GM21737 (cell line): ENCODE measurements around the gene MT2A.
"Not testable (repeated sequence)": the region's sequence is repeated elsewhere in the genome, so short reads cannot be mapped to it uniquely, and the experiment has no call there.

Experiments
- ATAC-seq: cut with Tn5 transposase; IDR thresholded peaks from one replicate; pipeline ENCODE4 v1.9.1; 2021; ENCODE audit warnings: mild to moderate bottlenecking, moderate library complexity; ENCODE audit not compliant: unreplicated experiment

MT2A gene

GRCh38 chr16:56608043-56608875, at the start of gene MT2A:
Gene MT2A (plus strand): TSS chr16:56608584. CDS start chr16:56608656, 72 bp downstream.
- peak; percentile 77 for ATAC-seq

GRCh38 chr16:56559109-56559508, 49.3 kb upstream of the MT2A start:
- no peak for ATAC-seq

GRCh38 chr16:56560447-56560846, 47.9 kb upstream of the MT2A start:
- no peak for ATAC-seq

GRCh38 chr16:56561126-56561525, 47.3 kb upstream of the MT2A start:
- no peak for ATAC-seq

GRCh38 chr16:56564793-56565477, 43.4 kb upstream of the MT2A start, which contains the start of gene MT4:
Gene MT4 (plus strand): TSS chr16:56565073. CDS start chr16:56565129, 56 bp downstream.
- no peak for ATAC-seq

- ATAC-seq = no peak
Measured at GRCh38 chr16:56569971-56570370, 38.4 kb upstream of the MT2A start.

GRCh38 chr16:56571525-56571924, 36.9 kb upstream of the MT2A start:
- ATAC-seq = no peak

- no peak for ATAC-seq
Measured at GRCh38 chr16:56574625-56575024, 33.8 kb upstream of the MT2A start.

GRCh38 chr16:56576585-56577299, 31.6 kb upstream of the MT2A start:
- peak; percentile 91 for ATAC-seq

GRCh38 chr16:56577300-56577625, 31.1 kb upstream of the MT2A start:
- ATAC-seq = no peak

- ATAC-seq = no peak
Measured at GRCh38 chr16:56580391-56581048, 27.9 kb upstream of the MT2A start.

- ATAC-seq = not testable (repeated sequence)
Measured at GRCh38 chr16:56582911-56583310, 25.5 kb upstream of the MT2A start.

- no peak for ATAC-seq
Measured at GRCh38 chr16:56583351-56584168, 24.8 kb upstream of the MT2A start.

GRCh38 chr16:56584276-56584675, 24.1 kb upstream of the MT2A start:
- ATAC-seq = no peak

GRCh38 chr16:56588781-56589140, 19.6 kb upstream of the MT2A start:
- no peak for ATAC-seq

GRCh38 chr16:56589141-56590039, 19.0 kb upstream of the MT2A start, which contains the start of gene MT3:
Gene MT3 (plus strand): TSS chr16:56589528. CDS start chr16:56589591, 63 bp downstream.
- ATAC-seq = no peak

- ATAC-seq = no peak
Measured at GRCh38 chr16:56591377-56592060, 16.9 kb upstream of the MT2A start.

GRCh38 chr16:56593573-56594291, 14.7 kb upstream of the MT2A start:
- no peak for ATAC-seq
